WTC11 (cell line): ENCODE results near the gene AKT3. TPM values are rescaled to one million over a fixed set of nuclear protein-coding genes. Genes with fewer than 3 reads are reported as not detected.

Experiments used
- ATAC-seq: fragments of 200-7000 bp; cut with Tn5 transposase; 2 replicates; pipeline ENCODE4 v1.10.0; 2021; ENCODE audit warnings: mild to moderate bottlenecking, moderate library complexity
- CTCF ChIA-PET: fragments of 300-600 bp; sonication (Branson Sonifier 250); formaldehyde crosslinking; loops from one replicate; lab custom pipeline; 2021; ENCODE audit warnings: antibody characterized with exemption; lab: Charles Lee
- POLR2A ChIA-PET: fragments of 350-600 bp; sonication (Branson Sonifier 250); formaldehyde crosslinking; loops from one replicate; lab custom pipeline; 2021; ENCODE audit warnings: antibody characterized with exemption; lab: Charles Lee
- DNase-seq: peaks from one replicate; pipeline ENCODE4 v3.0.0; 2021; ENCODE audit warnings: low spot score
- H3K27ac Mint-ChIP-seq: 2 replicates; pipeline ENCODE4 v1.8.0; 2021; ENCODE audit warnings: mixed read lengths
- H3K27me3 Mint-ChIP-seq: 2 replicates; pipeline ENCODE4 v1.8.0; 2021; ENCODE audit warnings: low read depth, mild to moderate bottlenecking, moderate library complexity, mixed read lengths
- H3K36me3 Mint-ChIP-seq: 2 replicates; pipeline ENCODE4 v1.8.0; 2021; ENCODE audit warnings: mixed read lengths
- H3K4me1 Mint-ChIP-seq: 2 replicates; pipeline ENCODE4 v1.8.0; 2022; ENCODE audit warnings: mixed read lengths
- H3K4me3 Mint-ChIP-seq: 2 replicates; pipeline ENCODE4 v1.8.0; 2021; ENCODE audit warnings: mild to moderate bottlenecking, moderate library complexity, mixed read lengths
- H3K9me3 Mint-ChIP-seq: 2 replicates; pipeline ENCODE4 v1.8.0; 2021; ENCODE audit warnings: mixed read lengths
- ATF1 ChIP-seq: sonication (generic); formaldehyde crosslinking; IDR thresholded peaks from 2 replicates; pipeline ENCODE4 v1.8.1; 2023; ENCODE audit warnings: mild to moderate bottlenecking, moderate library complexity, missing genetic modification reagents
- CREM ChIP-seq: sonication (generic); formaldehyde crosslinking; IDR thresholded peaks from 2 replicates; pipeline ENCODE4 v1.8.1; 2022; ENCODE audit warnings: mild to moderate bottlenecking, missing genetic modification reagents, moderate library complexity
- E2F4 ChIP-seq: sonication (generic); formaldehyde crosslinking; IDR thresholded peaks from 2 replicates; pipeline ENCODE4 v1.8.1; 2022; ENCODE audit warnings: low read depth, mild to moderate bottlenecking, moderate library complexity, missing genetic modification reagents, borderline replicate concordance
- ELF4 ChIP-seq: sonication (generic); formaldehyde crosslinking; IDR thresholded peaks from 2 replicates; pipeline ENCODE4 v1.8.1; 2022; ENCODE audit warnings: low read depth, mild to moderate bottlenecking, moderate library complexity, missing genetic modification reagents
- ETV6 ChIP-seq: sonication (generic); formaldehyde crosslinking; IDR thresholded peaks from 2 replicates; pipeline ENCODE4 v1.8.1; 2022; ENCODE audit warnings: mild to moderate bottlenecking, missing genetic modification reagents
- FOXP4 ChIP-seq: sonication (generic); formaldehyde crosslinking; IDR thresholded peaks from 2 replicates; pipeline ENCODE4 v1.8.0; 2022; ENCODE audit warnings: mild to moderate bottlenecking, missing genetic modification reagents
- JUN ChIP-seq: sonication (generic); formaldehyde crosslinking; IDR thresholded peaks from 2 replicates; pipeline ENCODE4 v1.8.0; 2023; ENCODE audit warnings: mild to moderate bottlenecking, missing genetic modification reagents
- NR2C2 ChIP-seq: sonication (generic); formaldehyde crosslinking; IDR thresholded peaks from 2 replicates; pipeline ENCODE4 v1.8.0; 2022; ENCODE audit warnings: mild to moderate bottlenecking, missing genetic modification reagents
- NR3C1 ChIP-seq: sonication (generic); formaldehyde crosslinking; conservative IDR thresholded peaks from 2 replicates; pipeline ENCODE4 v1.8.1; 2023; ENCODE audit warnings: low read depth, mild to moderate bottlenecking, missing genetic modification reagents
- PRDM15 ChIP-seq: sonication (generic); formaldehyde crosslinking; IDR thresholded peaks from 2 replicates; pipeline ENCODE4 v1.8.0; 2022; ENCODE audit warnings: missing genetic modification reagents
- RELA ChIP-seq: sonication (generic); formaldehyde crosslinking; IDR thresholded peaks from 2 replicates; pipeline ENCODE4 v1.8.1; 2022; ENCODE audit warnings: missing genetic modification reagents, mild to moderate bottlenecking, borderline replicate concordance
- SOX15 ChIP-seq: fragments of 250-450 bp; sonication (Bioruptor Pico); IDR thresholded peaks from 2 replicates; pipeline ENCODE4 v1.9.0; 2021; ENCODE audit warnings: mild to moderate bottlenecking
- USF2 ChIP-seq: sonication (generic); formaldehyde crosslinking; IDR thresholded peaks from 2 replicates; pipeline ENCODE4 v1.8.1; 2023; ENCODE audit warnings: mild to moderate bottlenecking, missing genetic modification reagents, moderate library complexity
- ZNF232 ChIP-seq: sonication (generic); formaldehyde crosslinking; IDR thresholded peaks from 2 replicates; pipeline ENCODE4 v1.8.0; 2022; ENCODE audit warnings: mild to moderate bottlenecking, missing genetic modification reagents
- ZNF281 ChIP-seq: sonication (generic); formaldehyde crosslinking; IDR thresholded peaks from 2 replicates; pipeline ENCODE4 v1.8.0; 2023; ENCODE audit warnings: mild to moderate bottlenecking, missing genetic modification reagents
- ZNF317 ChIP-seq: sonication (generic); formaldehyde crosslinking; IDR thresholded peaks from 2 replicates; pipeline ENCODE4 v1.8.1; 2023; ENCODE audit warnings: low read depth, mild to moderate bottlenecking, moderate library complexity, missing genetic modification reagents, borderline replicate concordance
- ZNF423 ChIP-seq: fragments of 250-450 bp; sonication (Bioruptor Pico); IDR thresholded peaks from 2 replicates; pipeline ENCODE4 v2.1.2; 2022; ENCODE audit warnings: mild to moderate bottlenecking, moderate library complexity
- ZNF671 ChIP-seq: fragments of 250-450 bp; sonication (Bioruptor Pico); IDR thresholded peaks from 2 replicates; pipeline ENCODE4 v1.8.0; 2021; ENCODE audit warnings: mild to moderate bottlenecking
- ZSCAN18 ChIP-seq: fragments of 250-450 bp; sonication (Bioruptor Pico); IDR thresholded peaks from 2 replicates; pipeline ENCODE4 v2.1.2; 2022; ENCODE audit warnings: mild to moderate bottlenecking, moderate library complexity
- total RNA-seq: library from RNA; stranded (reverse); gene quantifications from 3 replicates; pipeline ENCODE4 v1.2.3, GENCODE V29; 2021

AKT3 gene
- total RNA-seq, 1 experiment from 2014 or later: 38.5 TPM

GRCh38 chr1:243499248-243499647 lies 350.8 kb downstream of the AKT3 start:
- ChIA-PET CTCF (interaction anchor here (0.9 to 1.0 kb wide), 2 partner anchors 15 to 23 kb away, joined by 3 read pairs; no protein-coding TSS in a partner anchor), POLR2A (interaction anchor here (1.0 kb wide), 1 partner anchor 8 kb away, joined by 3 read pairs; no protein-coding TSS in a partner anchor)
- ATAC-seq (no peak), DNase-seq (no peak)
- no peaks in the 10 kb centered on the region for H3K27me3 Mint-ChIP-seq
- 0 out of 2 replicates have a peak overlapping the region, but pooled peaks have one; percentile 21 for H3K27ac Mint-ChIP-seq
- H3K9me3 Mint-ChIP-seq: no peaks in the 10 kb centered on the region
- H3K36me3 Mint-ChIP-seq: peaks cover 24% of the 10 kb centered on the region
- no peak overlapping the region for H3K4me3 Mint-ChIP-seq
- peaks cover 72% of the 10 kb centered on the region for H3K4me1 Mint-ChIP-seq
- TF ChIP-seq ZNF671 (CRISPR knock-in tag): no peak
- no peak for TF ChIP-seq CREM (CRISPR knock-in tag)
- TF ChIP-seq ELF4: no peak
- TF ChIP-seq USF2 (CRISPR knock-in tag): no peak
- no peak for TF ChIP-seq ETV6
- no peak for TF ChIP-seq ZNF281 (CRISPR knock-in tag)
- TF ChIP-seq ZSCAN18 (CRISPR knock-in tag): no peak
- TF ChIP-seq E2F4 (CRISPR knock-in tag): no peak
- no peak for TF ChIP-seq ATF1 (CRISPR knock-in tag)
- TF ChIP-seq SOX15 (CRISPR knock-in tag): no peak
- no peak for TF ChIP-seq ZNF423 (CRISPR knock-in tag)
- no peak for TF ChIP-seq FOXP4 (CRISPR knock-in tag)
- TF ChIP-seq RELA (CRISPR knock-in tag): no peak

GRCh38 chr1:243497939-243498681 lies 351.9 kb downstream of the AKT3 start:
- ATAC-seq (no peak), DNase-seq (no peak)
- Mint-ChIP-seq H3K27me3 (no peaks in the 10 kb centered on the region), H3K9me3 (no peaks in the 10 kb centered on the region), H3K27ac (no peak overlapping the region; the same call in 1 of the 2 replicates), H3K36me3 (peaks cover 31% of the 10 kb centered on the region), H3K4me1 (peaks cover 76% of the 10 kb centered on the region), H3K4me3 (no peak overlapping the region)
- ChIA-PET CTCF (no interaction called here), POLR2A (no interaction called here)
- no peak for TF ChIP-seq ZNF317 (CRISPR knock-in tag)
- no peak for TF ChIP-seq E2F4 (CRISPR knock-in tag)
- no peak for TF ChIP-seq ZNF232
- TF ChIP-seq JUN (CRISPR knock-in tag): no peak
- no peak for TF ChIP-seq PRDM15 (CRISPR knock-in tag)
- TF ChIP-seq NR3C1 (CRISPR knock-in tag): no peak
- TF ChIP-seq NR2C2 (CRISPR knock-in tag): no peak
